Measurements from ENCODE around the gene ALKBH2. TPM values are rescaled to one million over a fixed set of nuclear protein-coding genes. Genes with fewer than 3 reads are reported as not detected.

ALKBH2 gene
- total and polyA plus RNA-seq, 2 of the 8 experiments (the other 6 are each of a cell fraction or from before 2014, with no cell fraction given) = 19.1 to 22.5 TPM

DNA sequence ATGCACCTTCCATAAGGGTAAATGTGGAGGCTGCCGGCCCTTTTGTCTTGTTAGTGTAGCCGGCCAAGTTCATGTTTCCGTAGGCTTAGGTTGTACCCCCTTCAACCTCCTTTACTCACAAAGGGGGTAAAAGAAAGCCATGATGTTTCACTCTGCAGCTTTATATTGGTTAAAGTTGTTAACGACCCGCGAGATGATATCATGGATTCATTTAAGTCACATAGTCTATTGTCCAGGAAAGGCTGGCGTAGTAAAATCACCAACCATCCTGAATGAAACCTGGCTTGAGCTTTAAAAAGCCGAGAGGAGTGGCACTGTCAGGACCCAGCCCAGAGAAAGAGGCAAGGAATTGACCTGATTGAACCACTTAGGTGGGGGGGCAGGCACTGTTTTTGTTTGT lies 5.4 kb upstream of the ALKBH2 start:
- Histone ChIP-seq H3K23me2 (ENCODE audit: low read depth, low read length) (peaks cover 6% of the 10 kb centered on the region), H3K79me2 (ENCODE audit: control insufficient read depth in 1 of 2, insufficient read depth in 2 of 2, low read length in 2 of 2) (peaks cover 0 to 25% of the 10 kb centered on the region in 2 experiments; a peak in 2 of 4 replicates), H3K27ac (ENCODE audit: low read depth, low read length) (peak overlapping the region; percentile 28; the same call in 1 of the 2 replicates), H3K9me3 (ENCODE audit: insufficient read depth in 2 of 2, low read depth in 1 of 2, low read length in 1 of 2) (no peaks in the 10 kb centered on the region), H3K4ac (replicated peaks; ENCODE audit: insufficient read length, low read depth, low read length) (no peak overlapping the region), H4K20me1 (replicated peaks in 1 of 2; ENCODE audit: control insufficient read depth in 1 of 2, insufficient read depth in 2 of 2, low read length in 2 of 2) (peaks cover 0 to 5% of the 10 kb centered on the region in 2 experiments), H2BK15ac (ENCODE audit: low read length) (no peak overlapping the region), H3K4me2 (ENCODE audit: insufficient read depth in 1 of 2, low read depth in 2 of 2, low read length in 2 of 2) (peak overlapping the region; percentile 55 to 72), H3K18ac (ENCODE audit: extremely low read depth, low read length) (no peak overlapping the region), H2BK120ac (replicated peaks; ENCODE audit: low read depth, low read length) (no peak overlapping the region), H2BK12ac (ENCODE audit: low read depth, low read length) (no peak overlapping the region), H2BK5ac (ENCODE audit: low read depth, low read length) (no peak overlapping the region), H3K23ac (ENCODE audit: insufficient read length) (no peak overlapping the region), H4K8ac (ENCODE audit: extremely low read depth, insufficient read depth, low read length) (no peak overlapping the region), H2AK5ac (ENCODE audit: low read depth, low read length) (no peak overlapping the region), H4K5ac (ENCODE audit: insufficient read length, low read depth, low read length) (no peak overlapping the region), H3K27me3 (replicated peaks in 1 of 4; ENCODE audit: control insufficient read depth in 3 of 4, extremely low read depth in 1 of 4, insufficient read depth in 3 of 4, low read length in 3 of 4) (no peaks in the 10 kb centered on the region), H3K9ac (replicated peaks in 1 of 4; ENCODE audit: extremely low read depth in 1 of 4, low read depth in 3 of 4, low read length in 3 of 4) (peak overlapping the region; percentile 74 to 81 (median 80)), H3K14ac (ENCODE audit: insufficient read length) (no peak overlapping the region), H4K91ac (replicated peaks; ENCODE audit: insufficient read length, low read length) (no peak overlapping the region), H2AFZ (ENCODE audit: low read length) (no peak overlapping the region), H3K4me3 (ENCODE audit: extremely low read depth in 1 of 4, insufficient read depth in 2 of 4, low read depth in 3 of 4, low read length in 4 of 4) (peak overlapping the region; percentile 39 to 89 (median 76)), H3K4me1 (replicated peaks in 1 of 4; ENCODE audit: control insufficient read depth in 3 of 4, insufficient read depth in 4 of 4, low read length in 3 of 4) (peaks cover 0 to under 1% (median 0%) of the 10 kb centered on the region in 4 experiments; a peak in 2 of 7 replicates), H3K56ac (replicated peaks; ENCODE audit: insufficient read length, low read depth, low read length) (peak overlapping the region; percentile 60), H3K79me1 (ENCODE audit: low read depth, low read length) (no peaks in the 10 kb centered on the region), H3K36me3 (ENCODE audit: control insufficient read depth in 2 of 4, insufficient read depth in 4 of 4, low read length in 3 of 4) (peaks cover 24 to 46% (median 38%) of the 10 kb centered on the region in 4 experiments), H2BK20ac (ENCODE audit: low read length) (no peak overlapping the region)
- ChIA-PET CTCF (ENCODE audit: partially characterized antibody) (interaction anchor here (0.5 to 1.5 kb wide), 4 partner anchors 10 to 21 kb away, joined by 3 to 6 read pairs (median 4); no protein-coding TSS in a partner anchor), POLR2A (ENCODE audit: partially characterized antibody) (interaction anchor here (1.0 to 2.4 kb wide), 6 partner anchors 10 to 117 kb away, joined by 3 to 34 read pairs (median 4); partner anchors contain the start of gene ACACB)
- DNase-seq (ENCODE audit: low read depth in 1 of 2, low spot score in 2 of 2) (no peak), FAIRE-seq (no peak)
- 41% methylated on average over 8 of the region's 8 CpGs; no CpG with 5 or more reads in 1 of the 2 experiments for WGBS, 2 experiments (ENCODE audit: extremely low coverage in 1 of 2, insufficient coverage in 1 of 2, insufficient read length in 1 of 2, insufficient replicate concordance in 2 of 2, low coverage in 1 of 2, low lambda C conversion rate in 2 of 2, missing lambda C conversion rate in 1 of 2)
- TF ChIP-seq TBP (IDR thresholded peaks at IDR 0.05; ENCODE audit: low read depth, low read length) (no peak), GABPA (IDR thresholded peaks at IDR 0.05; ENCODE audit: borderline replicate concordance, insufficient read depth, low read length) (no peak), CBX5 (IDR thresholded peaks at IDR 0.05; ENCODE audit: low read depth, low read length) (no peak), EZH2 (IDR thresholded peaks at IDR 0.05; ENCODE audit: low read depth, low read length, severe bottlenecking) (no peak), BACH1 (IDR thresholded peaks at IDR 0.05; ENCODE audit: low read length) (no peak), HDAC6 (IDR thresholded peaks at IDR 0.05; ENCODE audit: low read depth, low read length) (no peak), CTBP2 (IDR thresholded peaks at IDR 0.05; ENCODE audit: borderline replicate concordance, insufficient read depth, insufficient read length, low read length) (no peak), BCL11A (IDR thresholded peaks at IDR 0.05; ENCODE audit: low read depth in 2 of 2, low read length in 2 of 2) (no peak), TAF1 (IDR thresholded peaks at IDR 0.05; ENCODE audit: low read depth, low read length) (no peak), FOSL1 (IDR thresholded peaks at IDR 0.05; ENCODE audit: insufficient read depth, low read depth, low read length) (no peak), ASH2L (IDR thresholded peaks at IDR 0.05; ENCODE audit: low read length) (no peak), SIN3A (conservative IDR thresholded peaks at IDR 0.05 in 1 of 2, IDR thresholded peaks at IDR 0.05 in 1 of 2; ENCODE audit: low read depth in 1 of 2, low read length in 2 of 2) (no peak)
- TF ChIP-seq, protein P1, sequence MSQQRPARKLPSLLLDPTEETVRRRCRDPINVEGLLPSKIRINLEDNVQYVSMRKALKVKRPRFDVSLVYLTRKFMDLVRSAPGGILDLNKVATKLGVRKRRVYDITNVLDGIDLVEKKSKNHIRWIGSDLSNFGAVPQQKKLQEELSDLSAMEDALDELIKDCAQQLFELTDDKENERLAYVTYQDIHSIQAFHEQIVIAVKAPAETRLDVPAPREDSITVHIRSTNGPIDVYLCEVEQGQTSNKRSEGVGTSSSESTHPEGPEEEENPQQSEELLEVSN (IDR thresholded peaks at IDR 0.05) = no peak

Data from H1 (cell line).